ENCODE measurements around the gene CAMK2B.

CAMK2B gene

DNA sequence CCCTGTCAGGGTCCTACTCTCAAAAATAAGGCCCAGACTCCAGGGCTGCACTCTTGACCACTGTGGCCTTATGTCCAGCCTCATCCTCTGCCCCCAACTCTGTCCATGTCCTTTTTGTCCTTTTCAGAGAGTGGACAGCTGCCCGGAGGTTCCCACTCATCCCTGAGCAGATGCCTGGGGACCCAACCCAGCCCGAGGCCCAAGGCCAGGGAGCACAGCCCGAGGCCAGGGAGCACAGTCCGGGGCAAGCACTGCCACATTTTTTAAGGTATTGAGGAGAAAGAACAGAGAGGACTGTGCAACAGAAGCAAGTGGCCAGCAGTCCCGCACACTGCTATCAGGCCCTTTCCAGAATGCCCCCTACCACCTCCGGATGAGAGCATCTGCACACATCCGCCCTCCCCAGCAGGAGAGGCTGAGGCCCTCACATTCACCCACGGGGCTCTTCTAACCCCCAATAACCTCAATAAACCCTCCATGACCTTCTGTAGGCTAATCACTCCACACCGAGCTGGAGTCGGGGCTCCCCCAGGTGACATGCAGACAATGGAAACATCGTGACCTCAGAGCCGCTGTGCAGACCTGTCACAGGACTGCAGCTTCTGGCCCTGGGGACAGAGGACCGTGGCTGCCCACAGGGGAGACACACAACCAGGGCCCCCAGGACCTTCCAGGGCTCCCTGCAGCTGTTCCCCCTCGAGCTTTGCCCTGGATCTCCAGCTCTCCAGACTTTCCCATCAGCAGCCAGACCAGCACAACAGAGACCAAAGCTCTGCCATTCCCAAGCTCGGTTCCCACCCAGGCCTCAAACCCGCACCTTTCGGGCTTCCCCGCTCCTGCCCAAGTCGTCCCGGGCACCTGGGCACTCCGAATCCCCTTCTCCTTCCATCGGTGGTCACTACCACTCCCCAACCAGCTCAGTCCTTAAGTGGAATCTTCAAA lies 51.4 kb downstream of the CAMK2B start:
- TF ChIP-seq, protein P1, sequence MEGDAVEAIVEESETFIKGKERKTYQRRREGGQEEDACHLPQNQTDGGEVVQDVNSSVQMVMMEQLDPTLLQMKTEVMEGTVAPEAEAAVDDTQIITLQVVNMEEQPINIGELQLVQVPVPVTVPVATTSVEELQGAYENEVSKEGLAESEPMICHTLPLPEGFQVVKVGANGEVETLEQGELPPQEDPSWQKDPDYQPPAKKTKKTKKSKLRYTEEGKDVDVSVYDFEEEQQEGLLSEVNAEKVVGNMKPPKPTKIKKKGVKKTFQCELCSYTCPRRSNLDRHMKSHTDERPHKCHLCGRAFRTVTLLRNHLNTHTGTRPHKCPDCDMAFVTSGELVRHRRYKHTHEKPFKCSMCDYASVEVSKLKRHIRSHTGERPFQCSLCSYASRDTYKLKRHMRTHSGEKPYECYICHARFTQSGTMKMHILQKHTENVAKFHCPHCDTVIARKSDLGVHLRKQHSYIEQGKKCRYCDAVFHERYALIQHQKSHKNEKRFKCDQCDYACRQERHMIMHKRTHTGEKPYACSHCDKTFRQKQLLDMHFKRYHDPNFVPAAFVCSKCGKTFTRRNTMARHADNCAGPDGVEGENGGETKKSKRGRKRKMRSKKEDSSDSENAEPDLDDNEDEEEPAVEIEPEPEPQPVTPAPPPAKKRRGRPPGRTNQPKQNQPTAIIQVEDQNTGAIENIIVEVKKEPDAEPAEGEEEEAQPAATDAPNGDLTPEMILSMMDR (conservative IDR thresholded peaks at IDR 0.05; ENCODE audit: control insufficient read depth, insufficient read depth, low read depth, low read length): no peak
- no peak overlapping the region for H3K4me3 ChIP-seq (ENCODE audit: control insufficient read depth, low read depth, low read length)
- no peak for DNase-seq (ENCODE audit: low read depth)

- TF ChIP-seq, protein P1 (conservative IDR thresholded peaks at IDR 0.05; ENCODE audit: control insufficient read depth, insufficient read depth, low read depth, low read length): no peak
- H3K4me3 ChIP-seq (ENCODE audit: control insufficient read depth, low read depth, low read length): no peak overlapping the region
- no peak for DNase-seq (ENCODE audit: low read depth)
These were observed 52.4 kb downstream of the CAMK2B start for GRCh38 chr7:44272981-44273380.

DNA sequence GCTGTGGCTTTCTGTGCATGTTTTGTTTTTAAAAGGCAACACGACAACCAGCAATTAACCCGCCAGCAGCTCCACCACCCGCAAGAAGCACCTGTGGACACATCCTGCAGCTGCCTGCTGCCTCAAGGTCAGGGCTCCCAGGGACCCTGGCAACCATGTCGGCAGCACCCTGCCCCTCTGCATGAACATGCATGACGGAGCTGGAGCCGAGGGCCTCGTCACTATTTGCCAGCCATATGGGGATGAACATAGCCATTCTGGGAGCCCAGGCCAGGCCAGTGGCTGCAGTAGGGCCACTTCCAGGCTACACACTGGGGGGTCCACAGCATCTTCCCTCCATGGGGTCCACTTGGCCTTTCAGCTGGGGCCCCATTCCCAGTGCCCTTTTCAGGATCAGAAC lies 52.9 kb downstream of the CAMK2B start:
- TF ChIP-seq, protein P1 (conservative IDR thresholded peaks at IDR 0.05; ENCODE audit: control insufficient read depth, insufficient read depth, low read depth, low read length): no peak
- H3K4me3 ChIP-seq (ENCODE audit: control insufficient read depth, low read depth, low read length): no peak overlapping the region
- DNase-seq (ENCODE audit: low read depth): no peak

GRCh38 chr7:44269943-44270493 lies 55.4 kb downstream of the CAMK2B start:
- no peak for DNase-seq (ENCODE audit: low read depth)
- H3K4me3 ChIP-seq (ENCODE audit: control insufficient read depth, low read depth, low read length): no peak overlapping the region

DNA sequence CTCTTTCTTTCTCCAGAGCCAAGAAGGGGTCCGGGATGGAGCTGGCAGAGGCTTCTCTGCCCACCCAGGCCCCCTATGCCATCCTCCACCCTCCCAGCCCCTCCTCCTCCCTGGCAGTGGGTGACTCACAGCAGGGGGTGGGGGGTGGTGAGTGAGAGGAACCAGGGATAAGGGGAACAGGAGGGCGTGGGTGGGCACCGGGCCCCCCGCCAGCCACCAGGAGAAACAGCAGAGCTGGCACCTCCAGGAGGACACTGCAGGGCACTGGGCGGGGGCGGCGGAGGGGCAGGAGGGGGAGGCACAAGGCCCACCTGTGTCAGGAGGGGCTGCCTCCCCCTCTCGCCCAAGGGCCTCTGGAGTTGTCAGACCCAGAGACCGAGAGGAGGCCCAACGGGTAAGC lies 56.0 kb downstream of the CAMK2B start:
- H3K4me3 ChIP-seq (ENCODE audit: control insufficient read depth, low read depth, low read length): no peak overlapping the region
- TF ChIP-seq, protein P1 (conservative IDR thresholded peaks at IDR 0.05; ENCODE audit: control insufficient read depth, insufficient read depth, low read depth, low read length): no peak
- no peak for DNase-seq (ENCODE audit: low read depth)

More at GRCh38 chr7:44269943-44270493, 55.4 kb downstream of the CAMK2B start:
- TF ChIP-seq, protein P1 (conservative IDR thresholded peaks at IDR 0.05; ENCODE audit: control insufficient read depth, insufficient read depth, low read depth, low read length): no peak

GRCh38 chr7:44268671-44269070 lies 56.7 kb downstream of the CAMK2B start:
- TF ChIP-seq, protein P1 (conservative IDR thresholded peaks at IDR 0.05; ENCODE audit: control insufficient read depth, insufficient read depth, low read depth, low read length): no peak
- no peak for DNase-seq (ENCODE audit: low read depth)

More at GRCh38 chr7:44268671-44269070, 56.7 kb downstream of the CAMK2B start:
- no peak overlapping the region for H3K4me3 ChIP-seq (ENCODE audit: control insufficient read depth, low read depth, low read length)

Measured in fibroblast of mammary gland (primary cell).